Lung (tissue), 12 donors: ENCODE data around the gene MCF2L2. TPM values are rescaled to one million over a fixed set of nuclear protein-coding genes. Genes with fewer than 3 reads are reported as not detected.
"Not testable (repeated sequence)": the region's sequence is repeated elsewhere in the genome, so short reads cannot be mapped to it uniquely, and the experiment has no call there.

Experiments
- ATAC-seq: fragments of 200-7000 bp; cut with Tn5 transposase; one replicate; pipeline ENCODE4 v1.9.1; 2020; ENCODE audit warnings: moderate number of reproducible peaks; ENCODE audit not compliant: insufficient read depth, low FRiP score
- DNase-seq, 3 donors: peaks; one replicate each; pipeline ENCODE4 v3.0.0-alpha.2; 2013 to 2017
- H3K27ac ChIP-seq, 2 donors: one replicate each; pipeline ENCODE4 v1.5.1; 2013; ENCODE audit warnings: mild to moderate bottlenecking in 2 of 2, moderate library complexity in 2 of 2, control low read depth in 1 of 2, inconsistent platforms in 1 of 2, low read depth in 1 of 2, low read length in 1 of 2
- H3K27me3 ChIP-seq, 3 donors: one replicate each; pipeline ENCODE4 v1.5.1; 2013; ENCODE audit warnings: low read length in 2 of 3; ENCODE audit not compliant: control insufficient read depth in 3 of 3, insufficient read depth in 3 of 3
- H3K36me3 ChIP-seq, 4 donors: one replicate each; pipeline ENCODE4 v1.5.1; 2013; ENCODE audit warnings: low read length in 4 of 4, mild to moderate bottlenecking in 1 of 4, moderate library complexity in 1 of 4; ENCODE audit not compliant: control insufficient read depth in 4 of 4, insufficient read depth in 4 of 4
- H3K4me1 ChIP-seq, 5 donors: one replicate each; pipeline ENCODE4 v1.5.1; 2013; ENCODE audit warnings: low read length in 5 of 5, mild to moderate bottlenecking in 2 of 5, moderate library complexity in 1 of 5; ENCODE audit not compliant: control insufficient read depth in 5 of 5, insufficient read depth in 5 of 5
- H3K4me3 ChIP-seq: one replicate; pipeline ENCODE4 v1.5.1; 2013; ENCODE audit warnings: mild to moderate bottlenecking, control low read depth, moderate library complexity
- H3K9ac ChIP-seq, 2 donors: one replicate each; pipeline ENCODE4 v1.5.1; 2013; ENCODE audit warnings: low read length in 2 of 2, control low read depth in 1 of 2; ENCODE audit not compliant: insufficient read depth in 1 of 2
- H3K9me3 ChIP-seq, 4 donors: one replicate each; pipeline ENCODE4 v1.5.1; 2013; ENCODE audit warnings: low read length in 3 of 4, mild to moderate bottlenecking in 1 of 4, moderate library complexity in 1 of 4; ENCODE audit not compliant: control insufficient read depth in 4 of 4, insufficient read depth in 3 of 4
- WGBS, 2 donors: extraction: QIAGEN DNeasy Blood & Tissue Kit; methylation state at CpG; one replicate each; pipeline ENCODE4 v1.1.7; 2013; 5-methylcytosine and 5-hydroxymethylcytosine counted together
- polyA plus RNA-seq, 2 donors: library from polyadenylated mRNA; stranded (reverse); fragments of 200-250 nt; gene quantifications; one replicate each; pipeline ENCODE4 v1.2.1, GENCODE V29; 2013
- total RNA-seq, 2 donors: library from RNA; depleted of rRNA in 1 of 2; stranded (reverse); fragments of >200 nt in 1 of 2; gene quantifications; one replicate each; pipeline ENCODE4 v1.2.1, GENCODE V29; 2014 to 2021
- TF ChIP-seq, protein P1 (sequence below): IDR thresholded peaks from 2 replicates; pipeline ENCODE4 v1.5.1; 2012; ENCODE audit warnings: mild to moderate bottlenecking; ENCODE audit errors: control extremely low read depth, extremely low read depth
- donor health status: control.
- donor health status: control.
- donor health status: Bipolar disorder and iron deficiency.
- donor health status: healthy.
- donor health status: DM: yes; HTN: yes; CAD: no.

MCF2L2 gene
- total and polyA plus RNA-seq, 4 donors, result 0.26 to 1.7 (median 1.0) TPM

DNA sequence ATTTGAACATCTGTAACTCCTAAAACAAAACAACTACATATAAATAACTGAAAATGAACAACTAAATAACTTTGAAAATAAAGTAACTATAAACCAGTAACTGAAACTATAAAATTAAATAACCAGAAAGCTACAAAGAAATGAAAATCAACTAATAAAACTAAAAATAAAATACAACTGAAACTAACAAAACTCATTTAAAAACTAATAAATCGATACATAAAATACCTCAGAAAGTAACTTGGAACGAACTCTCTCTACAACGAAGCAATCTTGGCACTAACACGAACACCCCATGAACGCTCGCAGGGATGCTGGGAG lies 249.9 kb downstream of the MCF2L2 start:
- Histone ChIP-seq H3K4me1 (peaks cover 0 to 14% (median 5%) of the 10 kb centered on the region in 5 donors), H3K27me3 (peaks cover 0 to 33% (median 25%) of the 10 kb centered on the region in 3 donors), H3K9me3 (peaks cover 0 to 3% (median 0%) of the 10 kb centered on the region in 4 donors), H3K27ac (no peak overlapping the region), H3K36me3 (no peaks in the 10 kb centered on the region), H3K9ac (no peak overlapping the region), H3K4me3 (peak overlapping the region; percentile 21)
- DNase-seq (no peak), ATAC-seq (no peak)
- TF ChIP-seq, protein P1, sequence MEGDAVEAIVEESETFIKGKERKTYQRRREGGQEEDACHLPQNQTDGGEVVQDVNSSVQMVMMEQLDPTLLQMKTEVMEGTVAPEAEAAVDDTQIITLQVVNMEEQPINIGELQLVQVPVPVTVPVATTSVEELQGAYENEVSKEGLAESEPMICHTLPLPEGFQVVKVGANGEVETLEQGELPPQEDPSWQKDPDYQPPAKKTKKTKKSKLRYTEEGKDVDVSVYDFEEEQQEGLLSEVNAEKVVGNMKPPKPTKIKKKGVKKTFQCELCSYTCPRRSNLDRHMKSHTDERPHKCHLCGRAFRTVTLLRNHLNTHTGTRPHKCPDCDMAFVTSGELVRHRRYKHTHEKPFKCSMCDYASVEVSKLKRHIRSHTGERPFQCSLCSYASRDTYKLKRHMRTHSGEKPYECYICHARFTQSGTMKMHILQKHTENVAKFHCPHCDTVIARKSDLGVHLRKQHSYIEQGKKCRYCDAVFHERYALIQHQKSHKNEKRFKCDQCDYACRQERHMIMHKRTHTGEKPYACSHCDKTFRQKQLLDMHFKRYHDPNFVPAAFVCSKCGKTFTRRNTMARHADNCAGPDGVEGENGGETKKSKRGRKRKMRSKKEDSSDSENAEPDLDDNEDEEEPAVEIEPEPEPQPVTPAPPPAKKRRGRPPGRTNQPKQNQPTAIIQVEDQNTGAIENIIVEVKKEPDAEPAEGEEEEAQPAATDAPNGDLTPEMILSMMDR, result no peak
- 4 to 5% methylated on average over 6 of the region's 6 CpGs for WGBS, 2 donors

DNA sequence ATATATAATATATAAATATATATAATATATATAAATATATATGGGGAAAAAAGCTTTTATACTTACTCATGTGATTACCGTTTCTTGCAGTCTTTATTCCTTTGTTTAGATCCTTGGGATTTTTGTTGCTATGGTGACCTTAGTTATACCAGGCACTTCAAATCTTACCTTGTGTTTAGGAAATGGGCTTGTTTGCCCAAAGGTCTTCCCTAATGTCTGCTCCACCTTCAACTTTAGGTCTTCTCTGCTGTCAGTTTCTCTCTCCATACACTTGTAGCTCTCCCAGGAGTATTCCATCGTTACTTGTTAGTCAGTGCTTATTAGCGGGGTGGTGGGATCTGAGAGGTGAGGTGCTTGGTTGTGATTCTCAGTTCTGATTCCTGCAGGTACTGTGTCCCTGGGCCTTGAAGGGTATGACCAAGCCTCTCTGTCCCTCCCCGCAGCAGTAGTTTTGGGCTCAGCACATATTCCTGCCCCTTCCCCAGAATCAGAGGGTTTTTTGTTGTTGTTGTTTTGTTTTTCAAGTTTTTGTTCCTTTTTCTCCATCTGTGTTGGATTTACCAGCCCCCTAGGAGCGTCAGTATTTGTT lies 256.3 kb downstream of the MCF2L2 start:
- Histone ChIP-seq H3K4me3 (no peak overlapping the region), H3K27me3 (peaks cover 0 to 20% (median 5%) of the 10 kb centered on the region in 3 donors), H3K4me1 (no peaks in the 10 kb centered on the region), H3K9me3 (peaks cover 0 to 3% (median 0%) of the 10 kb centered on the region in 4 donors), H3K27ac (no peak overlapping the region), H3K9ac (no peak overlapping the region), H3K36me3 (no peaks in the 10 kb centered on the region)
- DNase-seq, result no peak
- no peak for ATAC-seq
- TF ChIP-seq, protein P1, result no peak
- WGBS, 2 donors, result 80 to 81% methylated on average over 5 of the region's 5 CpGs

DNA sequence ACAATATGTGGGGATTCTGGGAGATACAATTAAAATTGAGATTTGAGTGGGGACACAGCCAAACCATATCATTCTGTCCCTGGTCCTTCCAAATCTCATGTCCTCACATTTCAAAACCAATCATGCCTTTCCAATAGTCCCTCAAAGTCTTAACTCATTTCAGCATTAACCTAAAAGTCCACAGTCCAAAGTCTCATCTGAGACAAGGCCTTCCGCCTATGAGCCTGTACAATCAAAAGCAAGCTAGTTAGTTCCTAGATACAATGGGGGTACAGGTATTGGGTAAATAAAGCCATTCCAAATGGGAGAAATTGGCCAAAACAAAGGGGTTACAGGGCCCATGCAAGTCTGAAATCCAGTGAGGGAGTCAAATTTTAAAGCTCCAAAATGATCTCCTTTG lies 260.4 kb downstream of the MCF2L2 start:
- not testable (repeated sequence) for ATAC-seq

DNA sequence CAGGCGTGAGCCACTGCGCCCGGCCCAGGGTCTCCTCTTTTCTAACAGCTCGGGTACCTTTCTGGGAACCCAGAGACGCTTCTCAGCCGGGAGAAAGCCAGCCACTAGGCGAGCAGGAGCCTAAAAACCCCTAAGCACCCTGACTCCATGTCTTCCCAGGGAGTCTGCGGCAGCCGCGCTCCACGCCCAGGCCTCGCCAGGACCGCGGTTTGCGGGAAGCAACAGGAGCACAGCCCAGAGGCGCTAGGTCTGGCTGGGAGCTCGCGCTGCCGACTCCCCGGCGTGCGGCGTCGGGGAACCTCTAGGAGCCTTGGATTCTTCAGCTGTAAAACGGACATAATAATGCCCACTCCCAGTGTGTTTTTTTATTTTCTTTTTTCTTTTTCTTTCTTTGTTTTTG lies 264.9 kb downstream of the MCF2L2 start:
- Histone ChIP-seq H3K27me3 (peaks cover 0 to 14% (median 6%) of the 10 kb centered on the region in 3 donors), H3K9me3 (peaks cover 0 to 1% (median 0%) of the 10 kb centered on the region in 4 donors), H3K36me3 (no peaks in the 10 kb centered on the region), H3K4me3 (no peak overlapping the region), H3K27ac (no peak overlapping the region), H3K4me1 (peaks cover 0 to 5% (median 0%) of the 10 kb centered on the region in 5 donors), H3K9ac (no peak overlapping the region)
- 85% methylated on average over 25 of the region's 25 CpGs for WGBS, 2 donors
- ATAC-seq (no peak), DNase-seq (no peak)
- TF ChIP-seq, protein P1, result no peak

More for the DNA sequence above, 260.4 kb downstream of the MCF2L2 start:
- H3K9me3 ChIP-seq, H3K9ac ChIP-seq, H3K4me1 ChIP-seq, H3K27ac ChIP-seq, DNase-seq, H3K4me3 ChIP-seq, H3K36me3 ChIP-seq, H3K27me3 ChIP-seq: not testable (repeated sequence)
- 99 to 100% methylated on average over 1 of the region's 1 CpG for WGBS, 2 donors
